Measurements from ENCODE around the gene HCN4.

The HCN4 gene

DNA sequence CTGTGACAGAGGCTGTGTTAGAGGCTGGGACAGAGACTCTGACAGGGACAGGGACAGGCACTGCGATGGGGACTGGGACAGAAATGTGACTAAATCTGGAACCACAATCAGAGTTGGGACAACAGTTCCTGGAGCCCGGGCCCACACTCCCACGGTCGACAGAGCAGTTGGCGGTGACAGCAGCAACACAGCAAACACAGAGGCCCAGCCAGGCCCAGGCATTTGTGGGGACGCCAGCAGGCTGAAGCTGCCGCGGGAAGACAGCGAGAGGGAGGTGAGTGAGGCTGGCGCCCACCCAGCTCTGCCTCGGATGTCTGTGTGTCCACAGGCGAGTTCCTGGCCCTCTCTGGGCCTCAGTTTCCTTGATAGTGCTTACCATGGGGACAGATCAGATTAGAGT, 9.3 kb upstream of the HCN4 start:
- no peak for DNase-seq

DNA sequence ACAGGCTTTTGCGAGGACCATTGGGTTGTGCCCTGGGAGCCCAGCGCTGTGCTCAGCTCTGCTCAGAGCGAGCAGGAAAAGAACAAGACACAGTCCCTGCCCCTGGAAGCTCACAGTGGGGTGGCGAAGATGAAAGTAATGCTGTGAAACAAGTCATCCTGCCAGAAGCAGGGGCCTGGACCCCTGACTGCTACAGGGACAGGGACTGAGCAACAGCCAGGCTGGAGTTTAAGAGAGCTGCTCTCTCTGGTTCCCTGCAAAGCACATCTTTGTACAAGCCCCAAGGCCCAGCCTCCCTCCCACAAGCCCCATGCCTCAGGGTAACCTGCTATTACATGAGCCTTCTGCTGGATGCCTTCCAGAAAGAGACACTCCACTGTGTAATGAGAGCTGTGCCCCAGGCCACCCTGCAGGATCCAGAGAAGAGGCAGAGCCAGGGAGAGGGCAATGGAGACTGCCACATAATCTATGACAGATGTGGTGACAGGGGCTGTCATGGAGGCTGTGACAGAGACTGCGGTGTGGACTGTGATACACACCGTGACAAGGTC, 7.1 kb upstream of the HCN4 start:
- DNase-seq, result no peak

DNA sequence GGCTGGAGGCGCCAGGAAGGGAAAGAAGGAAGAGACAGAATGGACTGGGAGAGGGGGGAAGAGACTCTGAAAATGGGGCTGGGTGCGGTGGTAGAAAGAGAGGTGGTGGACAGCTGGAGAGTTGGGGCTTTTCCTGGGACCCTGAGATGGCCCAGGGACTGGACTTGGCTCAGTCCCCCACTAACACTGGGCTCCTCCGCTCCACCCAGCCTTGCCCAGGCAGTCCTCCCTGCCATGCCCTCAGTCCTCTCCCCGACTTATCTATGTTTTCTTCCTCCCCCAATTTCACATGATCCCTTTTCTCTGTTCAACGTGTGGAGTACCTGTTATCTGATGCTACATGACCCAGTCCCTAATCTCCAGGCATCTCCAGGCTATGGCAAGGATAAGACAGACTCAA, 6.3 kb upstream of the HCN4 start:
- no peak for DNase-seq

DNA sequence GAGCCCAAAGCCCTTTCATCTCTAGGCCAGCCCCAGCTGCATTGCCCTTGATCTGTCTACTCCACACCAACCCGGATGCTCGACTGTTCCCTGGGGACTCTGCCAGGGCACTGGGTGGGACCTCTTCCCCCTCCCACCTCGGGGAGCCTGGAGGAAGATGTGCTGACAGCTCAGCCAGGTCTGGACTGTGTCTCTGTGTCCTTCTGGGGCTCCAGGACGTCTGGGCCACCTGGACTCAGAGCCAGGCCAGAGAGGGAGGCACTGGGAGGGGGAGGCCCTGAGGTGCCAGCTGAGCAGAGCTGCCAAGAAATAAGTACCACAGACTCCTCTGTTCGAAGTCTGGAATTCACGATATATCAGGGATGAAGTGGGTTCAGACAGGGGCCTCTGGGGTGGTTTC, 5.8 kb upstream of the HCN4 start:
- DNase-seq, result no peak

DNA sequence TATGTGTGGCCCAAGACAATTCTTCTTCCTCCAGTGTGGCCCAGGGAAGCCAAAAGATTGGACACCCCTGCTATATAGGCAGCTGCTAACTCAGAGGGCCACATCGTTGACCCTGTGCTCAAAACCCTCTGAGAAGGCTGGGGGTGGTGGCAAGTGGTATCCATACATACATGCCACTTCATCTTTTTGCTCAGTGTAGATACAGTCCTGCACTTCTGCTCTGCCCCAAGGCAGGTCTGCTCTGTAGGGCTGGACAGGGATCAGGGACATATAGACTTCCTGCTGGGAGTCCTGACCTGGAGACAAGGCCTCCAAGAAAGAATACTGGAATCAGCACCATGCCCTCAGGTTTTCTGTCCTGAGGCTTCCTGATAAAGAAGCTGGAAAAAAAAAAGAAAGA, 4.5 kb upstream of the HCN4 start:
- no peak for DNase-seq

DNA sequence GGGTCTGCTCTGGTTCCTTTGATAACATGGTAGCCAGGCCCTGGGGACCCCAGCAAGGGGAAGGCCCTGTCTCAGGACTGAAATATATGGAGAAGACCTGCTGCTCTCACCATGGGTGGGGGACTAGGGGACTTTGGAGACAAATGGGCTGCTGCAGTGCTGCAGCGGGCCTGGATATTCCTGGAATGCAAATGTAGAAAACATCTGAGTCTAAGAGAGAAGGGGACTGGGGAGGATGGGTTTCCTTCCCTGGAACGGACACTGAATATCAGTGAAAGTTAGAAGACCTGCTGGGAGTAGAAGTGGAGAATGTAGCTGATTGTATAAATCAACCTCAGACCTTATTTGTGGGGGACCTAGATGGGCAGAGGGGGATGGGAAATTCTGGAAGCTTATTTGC, 3.1 kb upstream of the HCN4 start:
- no peak for DNase-seq

DNA sequence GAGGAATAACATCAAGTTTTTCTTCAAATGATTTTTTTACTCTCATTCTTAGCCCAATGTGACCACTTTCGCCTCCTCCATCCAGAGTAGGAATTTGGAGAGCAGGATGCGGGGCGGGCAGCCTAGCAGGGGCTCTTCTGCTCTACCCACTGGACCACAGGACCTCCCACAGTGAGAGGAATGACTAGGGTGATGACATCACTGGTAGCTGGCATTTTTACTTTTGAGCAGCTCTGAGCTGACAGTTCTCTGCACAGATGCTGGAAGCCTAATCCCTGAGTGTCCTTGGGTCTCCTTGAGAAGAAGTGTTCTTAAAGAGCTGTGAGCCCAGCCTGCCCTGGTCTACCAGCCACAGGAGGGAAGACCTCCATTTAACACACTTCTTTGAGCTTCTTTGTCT, 1.4 kb upstream of the HCN4 start:
- no peak for DNase-seq

DNA sequence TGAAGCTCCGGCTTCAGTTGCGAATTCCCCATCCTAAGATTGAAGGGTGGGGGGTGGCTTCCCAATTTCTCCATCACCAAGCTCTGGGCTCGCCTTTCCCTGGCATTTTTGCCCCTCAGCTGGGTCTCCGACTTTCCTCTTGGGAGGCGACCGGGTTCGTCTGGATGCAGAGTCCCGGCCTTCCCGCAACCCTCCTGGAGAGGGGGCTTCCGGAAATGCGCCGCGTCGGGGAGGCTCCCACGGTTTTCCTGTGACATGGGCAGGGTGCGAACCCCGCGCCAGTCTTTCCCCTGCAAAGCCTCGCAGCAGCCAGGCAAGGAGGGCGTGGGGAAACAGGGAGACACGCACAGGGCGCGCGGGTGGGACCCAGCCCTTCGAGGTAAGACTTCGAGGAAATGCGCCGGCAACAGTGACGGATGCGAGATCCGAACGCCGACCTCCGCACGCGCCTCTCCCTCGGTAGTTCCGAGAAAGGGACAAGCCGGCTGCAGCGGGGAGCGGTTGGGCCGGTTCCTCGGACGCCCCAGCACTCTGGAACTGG, 466 bp upstream of the HCN4 start:
- no peak for DNase-seq

DNA sequence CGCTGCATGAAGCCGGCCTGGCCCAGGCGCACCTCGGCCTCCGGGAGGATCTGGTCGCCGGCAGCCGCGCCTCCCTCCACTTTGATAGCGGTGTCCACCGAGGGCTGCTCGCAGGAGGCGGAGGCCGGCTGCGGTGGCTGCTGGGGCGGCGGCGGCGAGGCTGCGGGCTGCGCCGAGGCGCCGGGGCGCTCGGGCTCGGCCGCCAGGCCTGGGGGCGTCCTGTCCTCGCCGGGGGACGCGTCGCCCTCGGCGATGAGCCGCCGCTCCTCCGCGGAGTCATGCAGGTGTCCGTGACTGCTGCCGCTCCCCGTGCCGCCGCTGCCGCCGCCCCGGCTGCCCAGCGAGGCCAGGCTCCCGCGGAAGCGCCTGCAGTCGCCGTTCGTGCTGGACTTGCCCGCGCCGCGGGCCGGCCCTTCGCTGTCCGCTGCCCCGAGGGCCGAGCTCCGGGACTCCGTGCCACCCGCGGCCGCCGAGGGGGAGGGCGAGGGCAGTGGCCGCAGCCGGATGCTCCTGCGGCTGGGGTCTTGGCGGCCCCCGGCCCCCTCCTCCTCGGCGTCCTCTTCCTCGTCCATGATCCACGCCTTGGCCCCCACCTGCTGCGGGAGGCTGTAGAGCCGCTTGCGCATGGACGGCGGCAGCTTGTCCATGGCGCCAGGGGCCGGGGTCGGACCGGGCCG, 996 bp downstream of the HCN4 start:
- DNase-seq, result no peak

DNA sequence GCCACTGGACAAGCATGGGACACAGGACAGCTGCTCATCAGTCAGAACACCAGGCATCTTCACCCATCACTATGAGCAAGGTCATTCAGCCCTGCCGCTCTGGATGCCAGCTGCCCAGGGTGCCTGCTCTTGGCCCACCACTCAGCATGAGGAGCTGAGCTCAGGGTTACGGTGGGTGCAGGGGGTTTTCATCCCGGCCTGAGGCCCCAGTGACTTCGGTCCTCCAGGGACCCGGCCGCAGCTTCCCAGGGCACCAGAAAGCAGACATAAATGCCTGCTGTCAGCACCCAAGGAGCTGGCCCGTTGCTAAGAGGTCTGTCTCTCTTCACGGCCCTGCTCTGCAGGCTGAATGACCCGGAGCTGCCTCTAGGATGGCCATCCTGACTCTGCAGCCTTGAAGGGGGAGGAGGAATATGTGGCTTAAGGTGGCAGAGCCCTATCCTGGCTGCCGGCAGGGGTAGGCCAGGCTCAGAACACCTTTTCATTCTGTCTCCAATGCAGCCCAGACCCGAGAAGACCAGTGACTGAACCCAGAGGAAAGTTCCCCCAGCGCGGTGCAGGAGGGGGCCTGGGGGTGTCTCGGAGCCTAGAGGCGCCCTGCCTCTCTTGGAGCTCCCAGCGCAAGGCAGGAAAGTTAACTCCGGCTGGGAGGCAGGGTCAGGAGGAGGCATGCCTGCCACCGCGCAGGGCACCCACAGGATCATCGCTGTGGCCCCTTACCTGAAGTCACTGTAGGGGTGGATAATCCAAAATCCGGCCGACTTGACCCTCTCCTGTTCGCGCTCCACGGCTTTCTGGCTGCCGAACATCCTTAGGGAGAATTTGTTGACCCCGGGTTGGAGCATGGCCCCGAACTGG, 1.8 kb downstream of the HCN4 start:
- no peak for DNase-seq

DNA sequence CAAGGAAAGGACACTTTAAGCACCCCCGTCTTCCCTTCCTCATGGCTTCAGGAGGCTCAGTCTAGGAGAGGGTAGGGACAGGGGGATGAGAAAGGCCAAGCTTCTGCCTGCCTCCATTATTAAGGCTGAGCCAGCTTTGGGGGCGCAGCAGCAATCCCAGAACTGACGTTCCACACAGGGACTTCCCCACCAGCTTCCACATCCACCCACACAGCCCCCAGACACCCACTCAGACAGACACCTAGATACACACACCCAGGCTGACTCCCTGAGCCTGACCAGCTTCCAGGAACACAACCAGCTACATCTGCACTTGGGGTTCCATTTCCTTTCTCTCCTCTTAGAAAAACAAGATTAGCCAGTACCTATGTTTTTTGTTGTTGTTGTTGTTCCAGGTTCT, 4.7 kb downstream of the HCN4 start:
- DNase-seq, result no peak

DNA sequence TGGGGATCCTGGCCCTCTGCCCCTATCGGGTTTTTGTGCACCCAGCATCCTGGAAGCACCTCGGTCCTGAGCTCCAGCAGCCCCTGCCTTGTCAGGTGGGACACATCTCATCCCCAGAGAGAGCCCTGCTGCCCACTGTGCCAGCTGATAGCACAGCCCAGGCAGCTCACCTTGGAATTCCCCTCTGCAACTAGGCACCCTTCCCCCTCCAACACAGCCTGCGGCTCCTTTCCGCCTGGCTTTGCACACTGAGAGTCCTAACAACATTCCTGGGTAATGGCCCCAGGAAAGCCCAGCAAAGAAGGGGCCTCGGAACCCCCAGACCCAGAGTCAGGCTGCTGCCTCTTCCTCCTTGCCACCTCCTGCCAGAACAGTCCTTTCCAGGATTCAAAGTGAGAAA, 5.9 kb downstream of the HCN4 start:
- DNase-seq, result no peak

DNA sequence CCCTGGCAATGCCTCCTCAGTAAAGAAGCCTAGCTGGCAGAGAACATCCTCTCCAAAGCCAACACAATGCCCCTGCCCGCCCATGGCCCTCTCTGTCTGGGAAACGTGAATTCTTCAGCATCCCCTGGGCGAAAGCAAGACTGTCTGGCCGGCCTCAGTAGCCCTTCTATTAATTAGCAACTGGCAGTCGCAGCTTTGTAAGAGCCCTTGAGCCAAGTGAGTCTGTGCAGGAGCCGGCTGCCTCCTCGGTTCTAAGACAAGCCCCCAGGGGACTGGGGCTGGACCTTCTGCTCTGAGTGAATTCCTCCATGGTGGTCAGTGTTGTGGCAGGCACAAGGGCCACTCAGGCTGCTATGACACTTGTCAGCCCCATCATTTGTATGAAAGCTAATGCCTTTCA, 7.4 kb downstream of the HCN4 start:
- no peak for DNase-seq

DNA sequence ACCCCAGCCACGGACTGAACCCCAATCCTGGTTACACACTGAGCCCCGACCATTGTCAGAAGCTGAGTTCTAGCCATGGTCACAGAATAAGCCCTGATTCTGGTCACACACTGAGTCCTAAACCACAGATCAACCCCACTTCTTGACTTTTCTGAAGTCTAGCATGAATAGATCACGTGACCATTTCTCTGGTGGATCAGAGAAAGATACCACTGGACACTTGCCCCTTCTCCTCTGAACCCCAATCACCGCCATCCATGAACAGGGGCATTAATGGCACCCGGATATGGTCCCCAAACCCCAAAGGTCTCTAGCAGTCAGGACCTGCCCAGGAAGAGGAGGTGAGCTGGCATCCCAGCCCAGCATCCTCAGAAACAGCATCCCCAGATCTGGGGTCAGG, 9.1 kb downstream of the HCN4 start:
- no peak for DNase-seq

DNA sequence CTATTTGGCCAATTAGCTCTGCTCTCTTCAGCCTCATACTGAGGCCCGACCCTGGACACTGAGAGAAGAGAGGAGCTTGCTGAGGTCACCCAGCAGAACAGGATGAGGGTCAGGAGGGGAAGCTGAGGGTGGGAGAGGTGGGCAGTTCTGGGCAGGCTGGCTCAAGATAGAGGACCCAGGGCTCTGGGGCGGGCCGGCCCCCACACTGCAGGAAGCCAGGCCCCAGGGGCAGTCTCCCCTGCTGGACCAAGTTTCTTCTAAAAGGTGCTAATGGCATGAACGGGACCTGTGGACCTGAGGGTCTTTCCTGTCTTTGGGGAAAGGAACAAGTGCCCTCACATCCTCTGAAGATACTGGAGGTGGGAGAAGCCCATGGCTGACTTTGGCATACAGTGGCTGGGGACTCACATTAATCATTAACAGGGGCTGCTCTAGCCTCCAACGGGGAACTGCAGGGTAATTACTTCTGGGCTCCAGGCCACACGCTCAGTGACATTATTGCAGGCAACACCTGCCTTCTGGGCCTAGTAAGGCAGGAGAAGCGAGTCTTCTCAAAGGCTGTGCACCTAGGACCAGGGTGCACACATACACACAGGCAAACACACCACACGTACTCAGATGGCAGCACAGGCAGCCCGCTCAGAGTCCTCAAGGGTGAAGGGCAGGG, 10.6 kb downstream of the HCN4 start:
- no peak for DNase-seq

DNA sequence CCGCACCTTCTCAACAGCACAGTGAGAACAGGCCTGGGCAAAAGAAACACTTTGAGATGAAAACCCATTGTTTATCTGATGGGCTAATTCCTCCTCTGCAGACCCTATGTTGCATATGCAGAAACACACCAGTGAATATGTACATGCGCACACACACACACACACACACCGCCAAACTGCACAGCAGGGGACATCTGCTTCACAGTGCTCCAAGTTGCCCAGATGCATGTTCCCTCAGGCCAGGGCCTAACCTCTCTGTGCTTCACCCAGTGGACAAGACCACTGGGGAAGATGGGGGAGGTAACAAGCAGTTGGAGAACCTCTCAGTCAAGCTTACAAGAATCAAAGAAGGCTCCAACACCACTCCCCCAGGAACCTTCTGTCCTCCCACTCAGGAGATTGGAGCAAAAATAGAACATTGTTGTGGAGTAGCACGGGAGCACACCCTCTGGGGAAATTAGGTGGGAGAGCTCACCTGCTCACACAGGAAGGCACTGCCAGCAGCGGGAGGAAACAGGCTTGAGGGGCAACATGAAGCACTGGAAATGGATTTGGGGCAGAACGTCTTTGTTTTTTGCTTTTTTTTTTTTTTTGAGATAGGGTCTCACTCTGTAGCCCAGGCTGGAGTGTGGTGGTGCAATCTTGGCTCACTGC, 13.0 kb downstream of the HCN4 start:
- DNase-seq, result no peak

DNA sequence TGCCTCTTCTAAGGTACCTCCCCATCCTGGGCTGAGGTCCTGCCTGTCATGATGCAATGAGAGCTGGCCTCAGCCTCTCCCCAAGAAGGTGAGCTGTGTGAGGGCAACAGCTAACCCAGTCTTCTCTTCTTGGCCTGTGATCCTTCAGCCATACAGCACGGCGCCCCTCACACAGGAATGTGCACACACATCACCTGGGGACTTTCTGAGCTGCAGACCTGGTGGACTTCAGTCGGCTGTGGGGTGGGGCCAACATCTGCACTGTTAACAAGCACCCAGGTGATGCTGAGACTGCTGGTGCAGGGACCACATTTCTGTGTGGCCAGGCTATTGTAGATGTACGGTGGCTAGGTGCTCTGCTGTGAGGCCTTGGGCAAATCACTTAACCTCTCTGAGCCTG, 14.5 kb downstream of the HCN4 start:
- no peak for DNase-seq

DNA sequence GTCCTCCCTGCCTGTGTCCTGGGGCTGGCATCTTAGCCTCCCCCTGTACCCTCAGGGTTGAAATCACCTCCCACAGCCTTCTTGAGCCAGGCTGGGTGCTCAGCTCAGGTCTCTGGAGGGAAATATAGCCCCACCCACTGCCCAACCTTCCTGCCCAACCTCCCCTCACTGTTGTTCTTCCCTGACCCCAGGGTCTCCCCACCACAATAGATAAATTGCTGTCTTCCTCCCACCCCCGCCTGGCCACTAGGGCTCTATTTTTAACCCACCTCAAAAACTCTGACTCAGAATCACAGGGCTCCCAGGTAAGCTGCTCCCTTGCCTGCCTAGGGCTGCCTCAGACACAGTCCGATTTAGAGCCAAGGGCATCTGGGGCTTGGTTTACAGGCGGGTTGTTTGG, 15.0 kb downstream of the HCN4 start:
- no peak for DNase-seq

DNA sequence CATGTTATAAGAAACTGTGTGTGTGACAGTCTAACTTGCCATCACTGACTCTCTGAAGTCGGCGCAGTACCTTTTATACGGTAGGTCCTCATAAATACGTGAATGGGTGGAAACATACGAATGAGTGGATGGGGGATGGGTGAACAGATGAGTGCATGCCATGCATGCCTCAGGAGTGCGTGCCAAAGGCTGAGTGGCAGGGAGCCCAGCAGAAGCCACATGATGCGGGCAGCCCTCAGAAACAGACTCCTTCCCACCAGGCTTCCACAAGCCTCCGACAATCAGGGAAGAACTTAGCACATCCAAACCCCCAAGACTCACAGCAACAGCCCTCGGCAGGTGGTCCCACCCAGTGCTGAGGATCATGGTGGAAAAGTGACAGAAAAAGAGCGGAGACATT, 16.7 kb downstream of the HCN4 start:
- no peak for DNase-seq

DNA sequence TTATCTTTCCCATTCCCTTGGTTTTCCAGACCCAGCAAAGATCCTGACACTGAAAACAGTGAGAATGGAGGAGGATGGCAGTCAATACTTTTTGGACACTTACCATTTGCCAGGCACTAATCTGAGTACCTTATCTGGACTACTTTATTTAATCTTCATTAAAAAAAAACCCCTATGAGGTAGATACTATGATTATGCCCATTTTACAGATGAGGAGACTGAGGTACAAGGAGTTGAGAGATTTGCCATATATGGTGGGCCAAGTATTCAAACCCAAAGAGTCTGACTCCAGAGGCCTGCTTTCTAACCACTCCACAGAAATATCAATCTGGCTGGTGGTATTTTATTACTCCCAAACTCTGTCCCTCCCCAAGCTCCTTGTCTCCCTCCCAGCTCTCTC, 19.6 kb downstream of the HCN4 start:
- DNase-seq, result no peak

DNA sequence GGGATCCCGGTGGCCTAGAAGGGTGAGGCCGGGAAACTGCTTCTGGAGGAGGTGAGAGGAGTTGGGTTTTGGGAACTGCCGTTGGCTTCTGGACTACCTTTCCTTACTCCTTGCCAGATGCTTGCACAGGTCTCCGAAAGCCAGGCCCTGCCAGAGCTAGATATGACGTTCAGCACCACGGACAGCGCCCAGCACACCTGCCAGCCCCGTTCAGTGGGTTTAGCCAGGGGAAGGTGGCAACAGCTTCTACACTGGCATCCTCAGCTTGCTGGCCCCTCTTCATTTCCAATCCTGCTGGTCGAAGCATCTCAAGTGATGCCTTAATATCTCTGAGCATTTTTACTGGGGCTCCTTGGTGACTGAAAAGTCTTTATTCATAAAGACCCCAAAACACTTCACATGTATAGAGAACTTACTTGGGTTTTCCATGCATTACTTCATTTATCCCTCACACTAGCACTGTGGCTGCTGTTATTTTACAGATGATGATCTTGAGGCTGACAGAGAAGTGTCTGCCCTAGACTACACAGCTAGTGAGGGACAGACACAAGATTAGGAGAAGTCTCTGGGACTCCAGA, 21.9 kb downstream of the HCN4 start:
- peak; percentile 35 for DNase-seq

DNA sequence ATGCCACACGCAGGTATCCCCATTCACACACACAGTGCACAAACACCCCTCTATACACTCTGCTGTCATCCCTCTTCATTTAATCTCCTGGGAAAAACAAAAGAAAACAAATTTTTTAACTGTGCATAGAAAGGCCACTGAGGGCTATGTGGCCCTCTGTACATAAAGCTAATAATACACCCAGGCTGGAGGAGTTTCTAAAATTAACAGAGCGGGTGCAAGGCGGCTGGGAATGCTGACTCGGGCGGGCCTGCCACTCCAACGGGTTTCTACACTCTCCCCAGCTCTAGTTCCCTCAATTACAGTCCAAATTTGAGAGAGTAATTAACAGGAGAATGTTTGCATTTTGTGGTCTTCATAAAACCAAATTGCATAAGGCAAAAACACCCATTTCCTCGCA, 23.1 kb downstream of the HCN4 start:
- DNase-seq, result no peak

DNA sequence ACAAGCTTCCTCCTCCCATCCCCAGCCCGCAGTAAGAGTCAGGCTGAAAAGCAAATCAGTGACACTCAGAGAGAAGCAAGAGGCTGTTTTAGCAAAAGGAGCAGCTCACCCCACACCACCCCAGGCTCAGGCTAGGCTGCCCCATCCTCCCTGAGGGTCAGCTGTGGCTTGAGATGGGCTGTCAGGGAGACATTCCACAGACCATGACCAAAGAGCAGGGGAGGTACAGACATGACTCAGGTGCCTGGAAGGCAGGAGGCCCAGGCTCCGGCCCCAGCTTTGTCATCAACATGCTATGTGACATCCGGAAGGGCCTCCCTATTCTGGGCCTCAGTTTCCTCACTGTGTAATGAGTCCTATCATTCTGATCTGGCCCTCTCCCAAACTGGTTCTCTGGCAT, 24.7 kb downstream of the HCN4 start:
- no peak for DNase-seq

Measured in fibroblast of skin of right quadriceps (primary cell).